ENCODE data around the gene CNN3. TPM values are rescaled to one million over a fixed set of nuclear protein-coding genes. Genes with fewer than 3 reads are reported as not detected.

The CNN3 gene
- total and polyA plus RNA-seq, 4 donors: 43.9 to 87.4 (median 69.6) TPM

DNA sequence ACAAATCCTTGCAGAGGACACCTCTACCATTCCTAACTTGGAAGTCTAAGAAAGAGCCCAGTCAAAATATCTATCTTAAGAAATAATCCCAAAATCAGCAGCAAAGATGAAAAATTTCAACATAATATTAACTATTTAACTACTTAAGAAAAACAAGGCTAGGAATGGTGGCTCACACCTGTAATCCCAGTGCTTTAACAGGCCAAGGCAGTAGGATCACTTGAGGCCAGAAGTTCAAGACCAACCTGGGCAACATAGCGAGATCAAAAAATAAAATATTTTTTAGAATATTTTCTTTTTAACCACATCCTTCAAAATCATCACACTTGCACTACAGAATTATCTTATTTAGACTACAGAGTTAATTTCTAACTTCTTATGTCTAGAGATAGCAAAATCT is 4.9 kb downstream of the CNN3 start:
- Histone ChIP-seq H3K27me3 (ENCODE audit: control insufficient read depth in 4 of 4, insufficient read depth in 4 of 4, low read length in 3 of 4) (no peaks in the 10 kb centered on the region), H3K27ac (ENCODE audit: low read depth in 1 of 2, low read length in 2 of 2) (no peak overlapping the region), H3K36me3 (ENCODE audit: control insufficient read depth in 4 of 4, insufficient read depth in 3 of 4, low read depth in 1 of 4, low read length in 3 of 4) (no peaks in the 10 kb centered on the region), H3K4me1 (ENCODE audit: control insufficient read depth in 4 of 4, insufficient read depth in 4 of 4, low read length in 3 of 4) (peaks cover 0 to 47% (median 25%) of the 10 kb centered on the region in 4 donors), H3K4me3 (ENCODE audit: low read depth in 1 of 3, low read length in 3 of 3) (no peak overlapping the region), H3K9ac (ENCODE audit: low read depth in 1 of 2, low read length in 2 of 2) (no peak overlapping the region), H3K9me3 (ENCODE audit: control insufficient read depth in 4 of 4, low read length in 3 of 4) (no peaks in the 10 kb centered on the region)
- DNase-seq (ENCODE audit: low spot score): no peak
- 91% methylated on average over 1 of the region's 1 CpG for WGBS
- TF ChIP-seq JUND (IDR thresholded peaks at IDR 0.05) (no peak), RXRA (IDR thresholded peaks at IDR 0.05) (no peak), HNF4G (IDR thresholded peaks at IDR 0.05) (no peak), SP1 (IDR thresholded peaks at IDR 0.05) (no peak), HNF4A (conservative IDR thresholded peaks at IDR 0.05) (no peak), NR2F2 (IDR thresholded peaks at IDR 0.05) (no peak), YY1 (IDR thresholded peaks at IDR 0.05) (no peak), RAD21 (IDR thresholded peaks at IDR 0.05) (no peak), TAF1 (conservative IDR thresholded peaks at IDR 0.05) (no peak), CTCF (IDR thresholded peaks at IDR 0.05; ENCODE audit: low read depth, low read length, missing input control) (no peak), GABPA (IDR thresholded peaks at IDR 0.05 in 1 of 2, conservative IDR thresholded peaks at IDR 0.05 in 1 of 2) (no peak), FOXA1 (IDR thresholded peaks at IDR 0.05) (no peak), EGR1 (IDR thresholded peaks at IDR 0.05; ENCODE audit: low read depth in 2 of 2) (no peak), MAX (IDR thresholded peaks at IDR 0.05) (no peak), FOXA2 (IDR thresholded peaks at IDR 0.05) (no peak)
- TF ChIP-seq, protein P1, sequence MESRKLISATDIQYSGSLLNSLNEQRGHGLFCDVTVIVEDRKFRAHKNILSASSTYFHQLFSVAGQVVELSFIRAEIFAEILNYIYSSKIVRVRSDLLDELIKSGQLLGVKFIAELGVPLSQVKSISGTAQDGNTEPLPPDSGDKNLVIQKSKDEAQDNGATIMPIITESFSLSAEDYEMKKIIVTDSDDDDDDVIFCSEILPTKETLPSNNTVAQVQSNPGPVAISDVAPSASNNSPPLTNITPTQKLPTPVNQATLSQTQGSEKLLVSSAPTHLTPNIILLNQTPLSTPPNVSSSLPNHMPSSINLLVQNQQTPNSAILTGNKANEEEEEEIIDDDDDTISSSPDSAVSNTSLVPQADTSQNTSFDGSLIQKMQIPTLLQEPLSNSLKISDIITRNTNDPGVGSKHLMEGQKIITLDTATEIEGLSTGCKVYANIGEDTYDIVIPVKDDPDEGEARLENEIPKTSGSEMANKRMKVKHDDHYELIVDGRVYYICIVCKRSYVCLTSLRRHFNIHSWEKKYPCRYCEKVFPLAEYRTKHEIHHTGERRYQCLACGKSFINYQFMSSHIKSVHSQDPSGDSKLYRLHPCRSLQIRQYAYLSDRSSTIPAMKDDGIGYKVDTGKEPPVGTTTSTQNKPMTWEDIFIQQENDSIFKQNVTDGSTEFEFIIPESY (IDR thresholded peaks at IDR 0.05): no peak
- TF ChIP-seq, protein P2, sequence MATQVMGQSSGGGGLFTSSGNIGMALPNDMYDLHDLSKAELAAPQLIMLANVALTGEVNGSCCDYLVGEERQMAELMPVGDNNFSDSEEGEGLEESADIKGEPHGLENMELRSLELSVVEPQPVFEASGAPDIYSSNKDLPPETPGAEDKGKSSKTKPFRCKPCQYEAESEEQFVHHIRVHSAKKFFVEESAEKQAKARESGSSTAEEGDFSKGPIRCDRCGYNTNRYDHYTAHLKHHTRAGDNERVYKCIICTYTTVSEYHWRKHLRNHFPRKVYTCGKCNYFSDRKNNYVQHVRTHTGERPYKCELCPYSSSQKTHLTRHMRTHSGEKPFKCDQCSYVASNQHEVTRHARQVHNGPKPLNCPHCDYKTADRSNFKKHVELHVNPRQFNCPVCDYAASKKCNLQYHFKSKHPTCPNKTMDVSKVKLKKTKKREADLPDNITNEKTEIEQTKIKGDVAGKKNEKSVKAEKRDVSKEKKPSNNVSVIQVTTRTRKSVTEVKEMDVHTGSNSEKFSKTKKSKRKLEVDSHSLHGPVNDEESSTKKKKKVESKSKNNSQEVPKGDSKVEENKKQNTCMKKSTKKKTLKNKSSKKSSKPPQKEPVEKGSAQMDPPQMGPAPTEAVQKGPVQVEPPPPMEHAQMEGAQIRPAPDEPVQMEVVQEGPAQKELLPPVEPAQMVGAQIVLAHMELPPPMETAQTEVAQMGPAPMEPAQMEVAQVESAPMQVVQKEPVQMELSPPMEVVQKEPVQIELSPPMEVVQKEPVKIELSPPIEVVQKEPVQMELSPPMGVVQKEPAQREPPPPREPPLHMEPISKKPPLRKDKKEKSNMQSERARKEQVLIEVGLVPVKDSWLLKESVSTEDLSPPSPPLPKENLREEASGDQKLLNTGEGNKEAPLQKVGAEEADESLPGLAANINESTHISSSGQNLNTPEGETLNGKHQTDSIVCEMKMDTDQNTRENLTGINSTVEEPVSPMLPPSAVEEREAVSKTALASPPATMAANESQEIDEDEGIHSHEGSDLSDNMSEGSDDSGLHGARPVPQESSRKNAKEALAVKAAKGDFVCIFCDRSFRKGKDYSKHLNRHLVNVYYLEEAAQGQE (IDR thresholded peaks at IDR 0.05): no peak
- TF ChIP-seq, protein P3, sequence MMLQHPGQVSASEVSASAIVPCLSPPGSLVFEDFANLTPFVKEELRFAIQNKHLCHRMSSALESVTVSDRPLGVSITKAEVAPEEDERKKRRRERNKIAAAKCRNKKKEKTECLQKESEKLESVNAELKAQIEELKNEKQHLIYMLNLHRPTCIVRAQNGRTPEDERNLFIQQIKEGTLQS (IDR thresholded peaks at IDR 0.05): no peak

Data from liver (tissue), 9 donors.